ENCODE data around the gene IL36G. TPM values are rescaled to one million over a fixed set of nuclear protein-coding genes. Genes with fewer than 3 reads are reported as not detected.
"Not testable (repeated sequence)": the region's sequence is repeated elsewhere in the genome, so short reads cannot be mapped to it uniquely, and the experiment has no call there.

IL36G gene
- not detected for polyA plus RNA-seq (2013, experiment 1 of 4)
- polyA plus RNA-seq (2013, experiment 2 of 4) = not detected
- not detected for polyA plus RNA-seq (2013, experiment 3 of 4)
- polyA plus RNA-seq (2013, experiment 4 of 4) = 0.81 TPM

- H3K27me3 ChIP-seq (ENCODE audit: control insufficient read depth, insufficient read depth, low read length, poor library complexity, severe bottlenecking) = peaks cover 4% of the 10 kb centered on the region
- 87 to 90% methylated on average over 7 of the region's 7 CpGs for WGBS, 2 experiments
- H3K9me3 ChIP-seq (ENCODE audit: control insufficient read depth, low read length) = no peaks in the 10 kb centered on the region
- no peaks in the 10 kb centered on the region for H3K4me1 ChIP-seq (ENCODE audit: control insufficient read depth, insufficient read depth, low read length)
- H3K4me3 ChIP-seq (ENCODE audit: insufficient read depth, low read depth, low read length) = no peak within 1 kb of the TSS
- no peak within 1 kb of the TSS for H3K27ac ChIP-seq (ENCODE audit: insufficient read depth, low read depth, low read length, poor library complexity, severe bottlenecking)
- H3K36me3 ChIP-seq (ENCODE audit: control insufficient read depth, insufficient read depth, low read length) = no peaks in the 10 kb centered on the region
Measured at GRCh38 chr2:112977559-112978056, at the start of gene IL36G. TSS of gene IL36G (plus strand) at chr2:112978006. CDS start at chr2:112978639, 633 bp downstream.

GRCh38 chr2:112933261-112933660 is 44.5 kb upstream of the IL36G start:
- Histone ChIP-seq H3K27ac (ENCODE audit: insufficient read depth, low read depth, low read length, poor library complexity, severe bottlenecking) (no peak overlapping the region), H3K4me1 (ENCODE audit: control insufficient read depth, insufficient read depth, low read length) (no peaks in the 10 kb centered on the region), H3K4me3 (ENCODE audit: insufficient read depth, low read depth, low read length) (no peak overlapping the region), H3K9me3 (ENCODE audit: control insufficient read depth, low read length) (no peaks in the 10 kb centered on the region), H3K27me3 (ENCODE audit: control insufficient read depth, insufficient read depth, low read length, poor library complexity, severe bottlenecking) (no peaks in the 10 kb centered on the region), H3K36me3 (ENCODE audit: control insufficient read depth, insufficient read depth, low read length) (no peaks in the 10 kb centered on the region)
- 94 to 95% methylated on average over 12 of the region's 12 CpGs for WGBS, 2 experiments

- not testable (repeated sequence) for H3K36me3 ChIP-seq (ENCODE audit: control insufficient read depth, insufficient read depth, low read length); H3K4me1 ChIP-seq (ENCODE audit: control insufficient read depth, insufficient read depth, low read length); H3K27ac ChIP-seq (ENCODE audit: insufficient read depth, low read depth, low read length, poor library complexity, severe bottlenecking); H3K9me3 ChIP-seq (ENCODE audit: control insufficient read depth, low read length); H3K4me3 ChIP-seq (ENCODE audit: insufficient read depth, low read depth, low read length); H3K27me3 ChIP-seq (ENCODE audit: control insufficient read depth, insufficient read depth, low read length, poor library complexity, severe bottlenecking)
- WGBS, 2 experiments = 17% methylated on average over 1 of the region's 2 CpGs; no CpG with 5 or more reads in 1 of the 2 experiments
Measured at GRCh38 chr2:112934117-112934516, 43.7 kb upstream of the IL36G start.

DNA sequence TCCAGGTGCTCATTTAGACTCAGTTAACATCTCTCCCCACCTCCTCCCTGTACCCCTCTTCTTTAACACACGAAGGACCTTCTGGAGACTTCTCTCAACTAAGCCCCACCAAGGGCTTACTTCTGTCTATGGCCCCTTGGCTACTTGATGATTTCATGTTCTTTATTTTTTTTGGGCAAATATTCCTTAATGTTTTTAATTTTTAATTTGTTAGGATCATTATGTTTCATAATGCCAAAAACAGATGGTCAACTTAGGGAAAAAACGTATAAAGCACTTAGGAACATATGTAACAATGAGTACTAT is 40.9 kb upstream of the IL36G start:
- WGBS, 2 experiments = 86 to 93% methylated on average over 1 to 2 of the region's 2 CpGs
- Histone ChIP-seq H3K27ac (ENCODE audit: insufficient read depth, low read depth, low read length, poor library complexity, severe bottlenecking) (no peak overlapping the region), H3K27me3 (ENCODE audit: control insufficient read depth, insufficient read depth, low read length, poor library complexity, severe bottlenecking) (no peaks in the 10 kb centered on the region), H3K4me3 (ENCODE audit: insufficient read depth, low read depth, low read length) (no peak overlapping the region), H3K9me3 (ENCODE audit: control insufficient read depth, low read length) (no peaks in the 10 kb centered on the region), H3K4me1 (ENCODE audit: control insufficient read depth, insufficient read depth, low read length) (no peaks in the 10 kb centered on the region), H3K36me3 (ENCODE audit: control insufficient read depth, insufficient read depth, low read length) (no peaks in the 10 kb centered on the region)

DNA sequence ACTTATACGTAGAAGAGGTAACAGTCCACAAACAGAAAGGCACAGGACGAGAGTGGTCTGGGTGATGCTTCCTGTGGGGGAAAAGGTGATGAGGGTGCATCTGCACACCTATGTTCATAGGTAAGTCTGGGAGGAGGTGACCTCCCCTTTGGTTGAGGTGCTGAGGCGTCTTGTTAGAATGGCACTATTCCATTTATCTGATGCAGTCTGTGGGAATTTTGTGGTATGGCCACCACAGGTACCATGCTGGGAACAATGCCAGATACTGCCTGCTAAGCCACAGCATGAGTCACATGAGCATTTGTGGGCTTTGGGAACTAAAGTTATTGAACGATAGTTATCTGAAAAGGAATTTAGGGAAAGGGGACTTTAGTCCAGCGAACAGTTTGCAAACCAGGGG is 38.9 kb upstream of the IL36G start:
- no peaks in the 10 kb centered on the region for H3K27me3 ChIP-seq (ENCODE audit: control insufficient read depth, insufficient read depth, low read length, poor library complexity, severe bottlenecking)
- H3K4me1 ChIP-seq (ENCODE audit: control insufficient read depth, insufficient read depth, low read length) = no peaks in the 10 kb centered on the region
- 91 to 92% methylated on average over 5 of the region's 5 CpGs for WGBS, 2 experiments
- no peaks in the 10 kb centered on the region for H3K36me3 ChIP-seq (ENCODE audit: control insufficient read depth, insufficient read depth, low read length)
- H3K4me3 ChIP-seq (ENCODE audit: insufficient read depth, low read depth, low read length) = no peak overlapping the region
- H3K27ac ChIP-seq (ENCODE audit: insufficient read depth, low read depth, low read length, poor library complexity, severe bottlenecking) = no peak overlapping the region
- no peaks in the 10 kb centered on the region for H3K9me3 ChIP-seq (ENCODE audit: control insufficient read depth, low read length)

DNA sequence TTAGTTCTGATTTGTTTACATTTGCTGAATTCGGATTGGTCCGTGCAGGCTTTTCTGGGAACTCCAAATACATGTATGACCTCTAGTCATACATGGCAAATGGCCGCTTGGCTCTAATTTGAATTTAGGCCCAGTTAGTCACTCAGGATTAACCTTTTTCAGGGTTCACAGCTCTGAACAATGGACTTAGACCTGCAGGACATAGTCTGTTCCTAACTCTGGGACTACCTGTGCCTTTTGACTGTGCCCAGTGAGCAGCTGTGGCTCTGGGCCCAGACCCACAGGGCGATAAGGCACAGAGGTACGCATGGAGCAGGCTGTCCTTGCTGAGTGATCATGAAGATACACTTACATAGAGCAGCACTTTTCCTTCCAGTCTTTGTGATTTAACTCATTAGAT is 38.4 kb upstream of the IL36G start:
- Histone ChIP-seq H3K4me1 (ENCODE audit: control insufficient read depth, insufficient read depth, low read length) (no peaks in the 10 kb centered on the region), H3K36me3 (ENCODE audit: control insufficient read depth, insufficient read depth, low read length) (no peaks in the 10 kb centered on the region), H3K27ac (ENCODE audit: insufficient read depth, low read depth, low read length, poor library complexity, severe bottlenecking) (no peak overlapping the region), H3K9me3 (ENCODE audit: control insufficient read depth, low read length) (no peaks in the 10 kb centered on the region), H3K27me3 (ENCODE audit: control insufficient read depth, insufficient read depth, low read length, poor library complexity, severe bottlenecking) (no peaks in the 10 kb centered on the region), H3K4me3 (ENCODE audit: insufficient read depth, low read depth, low read length) (no peak overlapping the region)
- WGBS, 2 experiments = 89 to 93% methylated on average over 5 of the region's 5 CpGs

GRCh38 chr2:112940859-112941625 is 36.8 kb upstream of the IL36G start:
- Histone ChIP-seq H3K9me3 (ENCODE audit: control insufficient read depth, low read length) (no peaks in the 10 kb centered on the region), H3K27ac (ENCODE audit: insufficient read depth, low read depth, low read length, poor library complexity, severe bottlenecking) (no peak overlapping the region), H3K36me3 (ENCODE audit: control insufficient read depth, insufficient read depth, low read length) (no peaks in the 10 kb centered on the region), H3K4me3 (ENCODE audit: insufficient read depth, low read depth, low read length) (no peak overlapping the region), H3K4me1 (ENCODE audit: control insufficient read depth, insufficient read depth, low read length) (no peaks in the 10 kb centered on the region), H3K27me3 (ENCODE audit: control insufficient read depth, insufficient read depth, low read length, poor library complexity, severe bottlenecking) (no peaks in the 10 kb centered on the region)
- WGBS, 2 experiments = 75 to 80% methylated on average over 3 of the region's 3 CpGs

- H3K4me1 ChIP-seq (ENCODE audit: control insufficient read depth, insufficient read depth, low read length) = no peaks in the 10 kb centered on the region
- no peaks in the 10 kb centered on the region for H3K9me3 ChIP-seq (ENCODE audit: control insufficient read depth, low read length)
- 43 to 45% methylated on average over 14 of the region's 14 CpGs for WGBS, 2 experiments
Measured at GRCh38 chr2:112941753-112942653, 35.8 kb upstream of the IL36G start.

GRCh38 chr2:112942654-112943002 is 35.2 kb upstream of the IL36G start:
- H3K36me3 ChIP-seq (ENCODE audit: control insufficient read depth, insufficient read depth, low read length) = no peaks in the 10 kb centered on the region
- H3K4me1 ChIP-seq (ENCODE audit: control insufficient read depth, insufficient read depth, low read length) = no peaks in the 10 kb centered on the region
- no peaks in the 10 kb centered on the region for H3K27me3 ChIP-seq (ENCODE audit: control insufficient read depth, insufficient read depth, low read length, poor library complexity, severe bottlenecking)
- no peak overlapping the region for H3K27ac ChIP-seq (ENCODE audit: insufficient read depth, low read depth, low read length, poor library complexity, severe bottlenecking)
- WGBS, 2 experiments = 79 to 80% methylated on average over 2 of the region's 2 CpGs
- no peak overlapping the region for H3K4me3 ChIP-seq (ENCODE audit: insufficient read depth, low read depth, low read length)
- no peaks in the 10 kb centered on the region for H3K9me3 ChIP-seq (ENCODE audit: control insufficient read depth, low read length)

More at GRCh38 chr2:112941753-112942653, 35.8 kb upstream of the IL36G start:
- H3K27me3 ChIP-seq (ENCODE audit: control insufficient read depth, insufficient read depth, low read length, poor library complexity, severe bottlenecking) = no peaks in the 10 kb centered on the region
- H3K27ac ChIP-seq (ENCODE audit: insufficient read depth, low read depth, low read length, poor library complexity, severe bottlenecking) = no peak overlapping the region
- H3K4me3 ChIP-seq (ENCODE audit: insufficient read depth, low read depth, low read length) = no peak overlapping the region
- H3K36me3 ChIP-seq (ENCODE audit: control insufficient read depth, insufficient read depth, low read length) = no peaks in the 10 kb centered on the region

DNA sequence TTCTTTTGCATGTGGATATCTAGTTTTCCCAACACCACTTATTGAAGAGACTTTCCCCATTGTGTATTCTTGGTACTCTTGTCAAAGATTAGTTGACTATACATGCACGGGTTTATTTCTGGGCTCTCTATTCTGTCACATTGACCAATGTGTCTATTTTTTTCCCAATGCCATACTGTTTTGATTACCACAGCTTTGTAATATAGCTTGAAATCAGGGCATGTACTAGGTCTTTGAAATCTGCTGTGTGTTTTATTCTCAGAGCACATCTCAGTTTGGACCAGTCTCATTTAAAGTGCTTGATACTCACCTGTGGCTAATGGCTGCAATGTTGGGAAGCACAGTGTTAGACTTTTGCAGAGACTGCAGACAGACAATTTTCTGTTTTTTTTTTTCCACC is 32.8 kb upstream of the IL36G start:
- no peaks in the 10 kb centered on the region for H3K27me3 ChIP-seq (ENCODE audit: control insufficient read depth, insufficient read depth, low read length, poor library complexity, severe bottlenecking)
- 71 to 84% methylated on average over 1 of the region's 1 CpG for WGBS, 2 experiments
- H3K9me3 ChIP-seq (ENCODE audit: control insufficient read depth, low read length) = no peaks in the 10 kb centered on the region

More for the DNA sequence above, 32.8 kb upstream of the IL36G start:
- H3K4me3 ChIP-seq (ENCODE audit: insufficient read depth, low read depth, low read length) = no peak overlapping the region
- H3K4me1 ChIP-seq (ENCODE audit: control insufficient read depth, insufficient read depth, low read length) = no peaks in the 10 kb centered on the region
- no peak overlapping the region for H3K27ac ChIP-seq (ENCODE audit: insufficient read depth, low read depth, low read length, poor library complexity, severe bottlenecking)
- no peaks in the 10 kb centered on the region for H3K36me3 ChIP-seq (ENCODE audit: control insufficient read depth, insufficient read depth, low read length)
